NCI-H2029 (cell line): ENCODE measurements around the gene RELB.

Experiments used
- DNase-seq: peaks from one replicate; lab custom pipeline; 2025; lab: John Stamatoyannopoulos, UW

RELB gene

DNA sequence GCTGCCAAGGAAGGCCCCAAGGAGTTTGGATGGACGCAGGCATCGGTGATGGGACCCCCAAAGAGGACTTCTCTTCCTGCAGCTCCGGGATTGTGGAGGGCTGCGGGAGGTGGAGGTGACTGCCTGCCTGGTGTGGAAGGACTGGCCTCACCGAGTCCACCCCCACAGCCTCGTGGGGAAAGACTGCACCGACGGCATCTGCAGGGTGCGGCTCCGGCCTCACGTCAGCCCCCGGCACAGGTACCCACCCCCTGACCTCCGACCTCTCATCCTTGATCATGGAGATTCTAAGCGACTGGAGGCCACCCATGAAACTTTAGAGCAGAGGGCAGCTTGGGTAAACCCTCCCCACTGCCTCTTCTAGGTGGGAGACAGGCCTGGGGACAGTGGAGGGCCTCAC, 20.7 kb downstream of the RELB start:
- DNase-seq = no peak

DNA sequence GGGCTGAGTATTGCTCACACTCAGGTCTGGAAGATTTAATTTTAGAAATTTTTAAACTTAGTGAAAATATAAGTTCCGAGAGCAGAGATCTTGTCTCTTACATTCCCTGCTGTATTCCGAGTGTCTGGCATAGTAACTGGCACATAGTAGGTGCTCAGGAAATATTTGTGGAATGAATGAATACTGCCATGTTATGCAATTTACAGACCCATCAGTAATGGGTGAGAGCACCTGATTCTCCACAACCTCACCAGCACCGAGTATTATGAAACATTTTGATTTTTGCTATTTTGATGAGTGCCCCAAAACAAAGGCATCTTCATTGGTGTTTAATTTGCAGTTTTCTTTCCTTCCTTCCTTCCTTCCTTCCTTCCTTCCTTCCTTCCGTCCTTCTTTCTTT, 21.8 kb downstream of the RELB start:
- DNase-seq = no peak

DNA sequence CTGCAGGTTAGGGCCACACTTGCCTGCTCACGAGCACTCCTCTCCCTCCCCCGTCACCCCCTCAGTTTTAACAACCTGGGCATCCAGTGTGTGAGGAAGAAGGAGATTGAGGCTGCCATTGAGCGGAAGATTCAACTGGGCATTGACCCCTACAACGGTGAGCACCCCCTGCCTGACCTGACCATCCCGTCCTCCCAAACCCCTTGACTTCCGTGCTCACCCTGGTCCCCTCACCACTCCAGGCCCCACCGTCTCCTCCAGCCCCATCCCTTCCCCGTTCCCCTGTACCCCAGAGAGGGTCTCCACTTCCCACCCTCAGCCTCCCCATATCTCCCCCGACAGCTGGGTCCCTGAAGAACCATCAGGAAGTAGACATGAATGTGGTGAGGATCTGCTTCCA, 24.0 kb downstream of the RELB start:
- DNase-seq = no peak

DNA sequence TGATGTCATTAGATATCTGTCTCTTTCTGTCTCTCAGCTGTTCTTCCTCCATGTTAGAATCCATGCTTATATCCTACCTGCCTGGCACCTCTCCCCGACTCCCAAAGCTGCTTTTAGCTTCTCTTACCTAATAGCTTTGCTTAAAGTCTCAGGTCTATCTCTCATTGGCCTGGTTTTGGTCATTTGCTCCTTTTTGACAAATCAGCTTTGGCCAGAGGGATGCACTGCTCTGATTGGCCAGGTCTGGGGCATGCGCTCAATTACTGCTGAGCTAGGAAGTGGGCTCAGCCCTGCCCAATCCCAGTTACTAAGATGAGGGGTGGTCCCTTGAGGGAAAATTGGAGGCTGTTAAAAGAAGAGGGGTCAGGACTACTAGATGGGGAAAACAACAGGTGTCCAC, 26.1 kb downstream of the RELB start:
- no peak for DNase-seq

DNA sequence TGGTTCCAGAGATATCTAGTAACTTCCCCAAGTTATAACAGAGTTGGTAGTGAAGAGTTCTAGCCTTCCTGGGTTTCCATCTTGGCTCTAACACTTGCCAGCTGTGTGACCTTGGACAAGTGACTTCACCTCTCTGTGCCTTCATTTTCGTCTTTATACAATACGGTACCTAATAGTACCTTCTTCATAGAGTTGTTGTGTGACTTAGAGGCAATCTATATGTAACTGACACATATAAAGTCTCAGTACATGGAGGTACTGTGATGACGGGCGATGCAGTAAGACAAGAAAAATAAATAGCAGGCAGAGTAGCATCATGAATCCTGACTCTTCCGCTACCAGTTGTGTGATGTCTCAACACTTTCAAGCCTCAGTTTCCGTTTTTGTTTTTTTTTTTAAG, 29.6 kb downstream of the RELB start:
- DNase-seq = no peak

GRCh38 chr19:45032421-45032820, 31.2 kb downstream of the RELB start:
- no peak for DNase-seq

DNA sequence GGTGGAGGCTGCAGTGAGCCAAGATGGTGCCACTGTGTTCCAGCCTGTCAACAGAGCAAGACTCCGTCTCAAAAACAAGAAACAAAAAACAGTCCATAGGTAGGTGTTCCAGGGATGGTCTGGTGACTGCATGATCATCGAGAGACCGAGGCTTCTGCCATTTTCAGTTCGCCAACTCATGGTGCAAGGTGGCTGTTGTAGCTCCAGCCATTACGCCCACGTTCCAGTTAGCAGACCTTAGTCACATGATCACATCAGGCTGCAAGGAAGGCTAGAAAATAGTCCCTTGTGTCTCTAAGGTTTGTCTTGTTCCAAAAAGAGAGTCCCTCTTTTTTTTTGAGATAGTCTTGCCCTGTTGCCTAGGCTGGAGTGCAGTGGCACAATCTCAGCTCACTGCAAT, 34.5 kb downstream of the RELB start:
- DNase-seq = no peak

DNA sequence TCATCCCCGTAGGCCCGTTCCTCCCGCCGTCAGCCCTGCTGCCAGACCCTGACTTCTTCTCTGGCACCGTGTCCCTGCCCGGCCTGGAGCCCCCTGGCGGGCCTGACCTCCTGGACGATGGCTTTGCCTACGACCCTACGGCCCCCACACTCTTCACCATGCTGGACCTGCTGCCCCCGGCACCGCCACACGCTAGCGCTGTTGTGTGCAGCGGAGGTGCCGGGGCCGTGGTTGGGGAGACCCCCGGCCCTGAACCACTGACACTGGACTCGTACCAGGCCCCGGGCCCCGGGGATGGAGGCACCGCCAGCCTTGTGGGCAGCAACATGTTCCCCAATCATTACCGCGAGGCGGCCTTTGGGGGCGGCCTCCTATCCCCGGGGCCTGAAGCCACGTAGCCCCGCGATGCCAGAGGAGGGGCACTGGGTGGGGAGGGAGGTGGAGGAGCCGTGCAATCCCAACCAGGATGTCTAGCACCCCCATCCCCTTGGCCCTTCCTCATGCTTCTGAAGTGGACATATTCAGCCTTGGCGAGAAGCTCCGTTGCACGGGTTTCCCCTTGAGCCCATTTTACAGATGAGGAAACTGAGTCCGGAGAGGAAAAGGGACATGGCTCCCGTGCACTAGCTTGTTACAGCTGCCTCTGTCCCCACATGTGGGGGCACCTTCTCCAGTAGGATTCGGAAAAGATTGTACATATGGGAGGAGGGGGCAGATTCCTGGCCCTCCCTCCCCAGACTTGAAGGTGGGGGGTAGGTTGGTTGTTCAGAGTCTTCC, 36.3 kb downstream of the RELB start:
- DNase-seq = no peak

GRCh38 chr19:45038931-45039893, 37.9 kb downstream of the RELB start, which contains the start of gene CLASRP:
CLASRP (plus strand) TSS chr19:45039045; CDS start chr19:45040213, 1,168 bp downstream.
- peak; percentile 86 for DNase-seq

- no peak for DNase-seq
These were observed 39.0 kb downstream of the RELB start for GRCh38 chr19:45040059-45040771.

DNA sequence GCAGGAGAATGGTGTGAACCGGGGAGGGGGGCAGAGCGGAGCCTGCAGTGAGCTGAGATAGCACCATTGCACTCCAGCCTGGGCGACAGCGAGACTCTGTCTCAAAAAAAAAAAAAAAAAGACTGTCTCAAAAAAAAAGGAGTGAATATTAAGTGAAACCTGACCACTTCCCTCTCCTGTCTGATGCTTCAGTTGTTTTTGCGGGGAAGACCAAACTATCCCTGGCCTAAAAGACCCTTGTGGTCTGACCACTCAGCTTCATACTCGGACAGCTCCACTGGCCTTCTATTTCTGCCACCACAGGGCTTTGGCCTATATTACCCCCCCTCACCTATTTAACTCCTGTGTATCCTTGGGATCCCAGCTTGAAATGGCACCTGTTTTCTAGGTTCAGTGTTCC, 39.9 kb downstream of the RELB start:
- no peak for DNase-seq

GRCh38 chr19:45045671-45046353, 44.5 kb downstream of the RELB start:
- DNase-seq = peak; percentile 52

- no peak for DNase-seq
These were observed 45.1 kb downstream of the RELB start for GRCh38 chr19:45046355-45046754.

DNA sequence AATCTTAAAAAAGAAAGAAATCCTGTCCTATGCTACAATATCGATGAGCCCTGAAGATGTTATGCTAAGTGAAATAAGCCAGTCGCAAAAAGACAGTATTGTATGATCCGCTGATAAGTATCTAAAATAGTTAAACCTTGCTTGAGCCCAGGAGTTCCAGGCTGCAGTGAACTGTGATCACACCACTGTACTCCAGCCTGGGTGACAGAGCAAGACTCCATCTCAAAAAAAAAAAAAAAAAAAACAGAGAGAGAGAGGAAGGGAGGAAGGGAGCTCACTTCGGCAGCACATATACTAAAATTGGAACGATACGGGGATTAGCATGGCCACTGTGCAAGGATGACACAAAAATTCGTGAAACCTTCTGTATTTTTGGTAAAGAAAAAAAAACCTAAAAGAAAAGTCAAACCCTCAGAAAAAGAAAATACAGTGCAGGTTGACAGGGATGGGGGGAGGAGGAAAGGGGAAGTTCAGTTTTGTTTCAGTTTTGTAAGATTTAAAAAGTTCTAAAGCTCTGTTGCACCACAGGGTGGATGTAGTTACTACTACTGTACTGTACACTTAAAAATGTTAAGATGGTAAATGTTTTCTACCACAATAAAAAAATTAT, 46.0 kb downstream of the RELB start:
- DNase-seq = no peak

DNA sequence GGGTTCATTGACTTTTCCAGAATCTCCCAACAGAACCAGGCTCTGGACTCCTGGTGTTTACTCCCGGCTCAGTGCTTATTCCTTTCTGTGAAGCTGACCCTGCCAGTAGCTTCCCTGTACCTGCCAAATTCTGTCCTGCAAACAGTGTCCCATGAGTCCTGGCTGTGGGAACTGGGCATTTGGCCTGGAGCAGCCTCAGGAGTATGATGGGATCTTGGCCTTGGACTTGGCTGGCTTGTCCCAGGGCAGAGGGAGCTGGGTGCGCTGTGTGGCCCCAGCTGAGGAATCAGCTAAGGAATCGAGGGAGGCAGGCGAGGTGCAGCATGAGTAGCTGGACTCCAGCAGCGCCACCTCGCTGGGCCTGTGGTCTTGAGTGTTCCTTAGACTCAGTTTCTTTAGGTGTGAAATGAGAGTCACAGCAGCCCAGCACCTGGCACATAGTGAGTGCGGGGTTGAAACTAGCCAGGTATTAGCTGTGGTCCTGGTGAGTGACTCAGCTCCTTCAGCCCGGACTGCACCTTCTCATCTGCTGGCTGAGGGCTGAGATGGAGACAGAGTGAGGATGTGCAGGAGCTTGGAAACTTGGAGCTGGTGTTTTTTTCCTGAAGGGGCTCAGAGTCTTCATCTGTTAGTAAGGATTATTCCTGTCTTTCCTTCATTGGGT, 47.9 kb downstream of the RELB start:
- DNase-seq = no peak

GRCh38 chr19:45050036-45050435, 48.8 kb downstream of the RELB start:
- DNase-seq = no peak

DNA sequence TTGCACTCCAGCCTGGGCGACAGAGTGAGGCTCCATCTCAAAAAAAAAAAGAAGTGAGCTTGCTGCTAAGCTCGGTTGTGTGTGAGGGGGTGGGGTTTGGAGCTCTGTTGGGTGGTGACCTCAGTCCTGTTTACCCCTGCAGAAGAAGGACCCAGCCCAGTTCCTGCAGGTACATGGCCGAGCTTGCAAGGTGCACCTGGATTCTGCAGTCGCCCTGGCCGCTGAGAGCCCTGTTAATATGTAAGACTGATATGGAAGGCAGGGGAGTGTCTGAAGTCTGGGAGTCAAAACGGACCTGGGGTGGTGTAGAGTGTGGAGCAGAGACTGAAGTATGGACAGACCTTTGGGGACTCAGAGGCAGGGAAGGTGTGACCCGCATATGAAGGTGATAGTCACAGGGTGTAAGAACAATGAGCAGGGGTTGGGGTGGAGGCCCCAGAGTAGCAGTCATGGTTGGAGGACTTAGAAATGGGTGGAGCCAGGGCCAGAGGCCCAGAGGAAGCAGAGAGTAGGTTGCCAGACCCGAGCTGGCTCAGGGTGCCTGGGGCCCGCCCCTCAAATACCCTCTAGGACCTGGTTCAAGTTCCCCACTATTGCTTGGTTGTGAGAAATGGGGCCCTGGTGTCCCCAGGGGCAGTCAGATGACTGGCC, 50.8 kb downstream of the RELB start:
- no peak for DNase-seq

GRCh38 chr19:45056831-45057230, 55.6 kb downstream of the RELB start:
- DNase-seq = no peak

- no peak for DNase-seq
These were observed 56.2 kb downstream of the RELB start for GRCh38 chr19:45057444-45057843.

DNA sequence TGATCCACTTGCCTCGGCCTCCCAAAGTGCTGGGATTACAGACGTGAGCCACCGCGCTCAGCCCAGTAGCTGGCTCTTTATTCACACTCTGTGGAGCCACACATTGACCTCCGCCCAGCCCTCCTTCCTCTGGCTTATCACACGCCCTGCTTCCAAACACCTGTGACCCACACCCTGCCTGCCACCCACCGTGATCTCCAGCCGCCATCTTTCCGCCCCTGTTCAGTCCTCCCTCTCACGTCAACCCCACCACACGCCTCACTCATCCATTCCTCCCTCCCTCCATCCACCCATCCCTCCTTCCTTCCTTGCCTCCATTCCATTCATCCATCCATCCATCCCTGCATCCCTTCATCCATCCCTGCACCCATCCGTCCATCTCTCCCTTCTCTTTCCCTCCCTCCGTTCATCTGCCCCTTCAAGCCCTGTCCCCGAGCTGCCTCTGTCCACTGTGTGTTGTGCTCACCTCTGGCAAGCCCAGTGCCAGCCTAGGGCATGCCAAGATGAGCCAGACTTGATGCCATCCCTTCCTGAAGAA, 57.4 kb downstream of the RELB start:
- DNase-seq = no peak
